GM23248 (cell line): ENCODE measurements around the gene NME9. TPM values are rescaled to one million over a fixed set of nuclear protein-coding genes. Genes with fewer than 3 reads are reported as not detected.

ENCODE experiments used
- DNase-seq: peaks from one replicate; pipeline ENCODE4 v3.0.0-alpha.2; 2015
- H2AFZ ChIP-seq: fragments of 200-600 bp; sonication (generic); 2 replicates; pipeline ENCODE4 v1.6.1; 2016; ENCODE audit warnings: antibody characterized with exemption
- H3F3A ChIP-seq: fragments of 200-600 bp; sonication (generic); 2 replicates; pipeline ENCODE4 v1.6.1; 2016; ENCODE audit warnings: mild to moderate bottlenecking, antibody characterized with exemption, mixed run types; ENCODE audit not compliant: insufficient read depth
- H3K27ac ChIP-seq: fragments of 200-600 bp; sonication (generic); 2 replicates; pipeline ENCODE4 v1.5.1; 2016; ENCODE audit warnings: mild to moderate bottlenecking
- H3K27me3 ChIP-seq: fragments of 200-600 bp; sonication (generic); replicated peaks from 2 replicates; pipeline ENCODE4 v1.6.1; 2016; ENCODE audit warnings: mild to moderate bottlenecking; ENCODE audit not compliant: insufficient read depth
- H3K36me3 ChIP-seq: fragments of 200-600 bp; sonication (generic); 2 replicates; pipeline ENCODE4 v1.6.1; 2016; ENCODE audit warnings: low read depth, mild to moderate bottlenecking
- H3K4me1 ChIP-seq: fragments of 200-600 bp; sonication (generic); 2 replicates; pipeline ENCODE4 v1.6.1; 2016; ENCODE audit warnings: mild to moderate bottlenecking; ENCODE audit not compliant: insufficient read depth
- H3K4me2 ChIP-seq: fragments of 200-600 bp; sonication (generic); one replicate; pipeline ENCODE4 v1.6.1; 2016; ENCODE audit warnings: mild to moderate bottlenecking; ENCODE audit not compliant: unreplicated experiment
- H3K4me3 ChIP-seq: fragments of 200-600 bp; sonication (generic); 2 replicates; pipeline ENCODE4 v1.5.1; 2016; ENCODE audit warnings: mild to moderate bottlenecking
- H3K79me2 ChIP-seq: fragments of 200-600 bp; sonication (generic); 2 replicates; pipeline ENCODE4 v1.6.1; 2016; ENCODE audit warnings: mild to moderate bottlenecking; ENCODE audit not compliant: insufficient read depth
- H3K9ac ChIP-seq: fragments of 200-600 bp; sonication (generic); 2 replicates; pipeline ENCODE4 v1.6.1; 2016; ENCODE audit warnings: mild to moderate bottlenecking
- H3K9me2 ChIP-seq: fragments of 200-600 bp; sonication (generic); 2 replicates; pipeline ENCODE4 v1.6.1; 2016; ENCODE audit warnings: mixed run types, mild to moderate bottlenecking, moderate library complexity; ENCODE audit not compliant: insufficient read depth
- H3K9me3 ChIP-seq: fragments of 200-600 bp; sonication (generic); one replicate; pipeline ENCODE4 v1.6.1; 2017; ENCODE audit warnings: low read depth
- H4K20me1 ChIP-seq: fragments of 200-600 bp; sonication (generic); 2 replicates; pipeline ENCODE4 v1.6.0; 2016; ENCODE audit not compliant: insufficient read depth
- EZH2 ChIP-seq: fragments of 200-600 bp; sonication (generic); IDR thresholded peaks from 2 replicates; pipeline ENCODE4 v1.6.1; 2018; ENCODE audit warnings: antibody characterized with exemption, mild to moderate bottlenecking; ENCODE audit not compliant: insufficient read depth, poor library complexity, severe bottlenecking
- EZH2phosphoT487 ChIP-seq: fragments of 200-600 bp; sonication (generic); IDR thresholded peaks from 2 replicates; pipeline ENCODE4 v1.6.1; 2018; ENCODE audit warnings: antibody characterized with exemption, moderate library complexity, mild to moderate bottlenecking, low read depth; ENCODE audit not compliant: insufficient read depth
- WGBS, 2 experiments: methylation state at CpG; one replicate each; pipeline ENCODE4 v1.1.6; 2015 to 2017; ENCODE audit warnings: low lambda C conversion rate in 2 of 2, low coverage in 1 of 2; ENCODE audit errors: missing lambda C conversion rate in 2 of 2; 5-methylcytosine and 5-hydroxymethylcytosine counted together
- in situ Hi-C: fragments of 300-500 bp; cut with MboI; formaldehyde crosslinking; loops from 2 replicates; pipeline ENCODE4 v1.15.0; 2020
- polyA plus RNA-seq: library from polyadenylated mRNA; unstranded; fragments of >200 nt; fragmentation: Nextera tagmentation; extraction: Ambion mirVana; gene quantifications from 2 replicates; pipeline ENCODE4 v1.2.1, GENCODE V29; 2016
- total RNA-seq: library from RNA; depleted of rRNA; stranded (reverse); fragments of >200 nt; shearing (Covaris generic); gene quantifications from 2 replicates; pipeline ENCODE4 v1.2.3, GENCODE V29; 2014

NME9 gene
- total and polyA plus RNA-seq, 2 experiments from 2014 or later = 0.14 TPM; not detected in 1

DNA sequence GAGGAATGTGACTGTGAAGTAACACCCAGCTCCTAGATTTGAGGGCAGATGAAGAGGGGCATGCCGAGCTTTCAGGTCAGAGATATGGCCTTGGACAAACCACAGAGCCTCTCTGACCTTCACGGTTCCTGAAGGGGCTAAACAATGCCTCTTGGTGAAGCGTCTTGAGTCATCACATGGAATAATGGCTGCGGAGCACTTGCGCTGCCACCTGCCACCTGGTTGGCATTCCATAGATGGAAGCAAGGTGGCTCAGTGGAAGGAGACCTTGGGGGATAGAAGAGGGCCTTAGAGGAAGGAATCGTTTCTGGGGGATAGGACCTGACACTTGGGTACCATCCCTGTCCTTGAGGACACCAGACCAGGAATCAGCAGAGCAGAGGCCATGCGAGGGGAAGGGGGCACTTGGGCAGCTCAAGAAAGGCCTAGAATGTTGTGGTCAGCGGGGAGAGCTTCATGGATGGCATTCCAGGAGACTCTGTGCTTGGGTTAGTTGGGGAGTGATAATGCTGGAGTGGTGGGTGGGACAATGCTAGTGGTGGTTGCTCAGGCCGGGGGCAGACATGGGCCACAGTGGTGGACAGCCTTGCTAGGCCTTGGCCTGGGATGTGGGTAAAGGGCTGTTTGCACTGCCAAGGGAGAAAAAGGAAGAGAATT, 31.3 kb upstream of the NME9 start:
- H3K36me3 ChIP-seq = peaks cover 5% of the 10 kb centered on the region; the same call in 1 of the 2 replicates
- DNase-seq = no peak
- H3K27me3 ChIP-seq = no peaks in the 10 kb centered on the region
- H3K9ac ChIP-seq = no peak overlapping the region
- no peak overlapping the region for H3K4me3 ChIP-seq
- in situ Hi-C loops = no loop called here
- no peak overlapping the region for H2AFZ ChIP-seq
- TF ChIP-seq EZH2phosphoT487 = no peak
- no peak for TF ChIP-seq EZH2
- H3K9me2 ChIP-seq = no peaks in the 10 kb centered on the region
- H3K4me1 ChIP-seq = no peaks in the 10 kb centered on the region
- no peaks in the 10 kb centered on the region for H3K9me3 ChIP-seq
- H3K4me2 ChIP-seq = no peak overlapping the region
- H3F3A ChIP-seq = no peaks in the 10 kb centered on the region
- no peak overlapping the region for H3K27ac ChIP-seq
- 88 to 93% methylated on average over 9 of the region's 9 CpGs for WGBS, 2 experiments
- H3K79me2 ChIP-seq = peaks cover 80% of the 10 kb centered on the region
- no peaks in the 10 kb centered on the region for H4K20me1 ChIP-seq

- no peak overlapping the region for H3K4me2 ChIP-seq
- in situ Hi-C loops = no loop called here
- 93 to 94% methylated on average over 15 of the region's 15 CpGs for WGBS, 2 experiments
- H3K9me2 ChIP-seq = no peaks in the 10 kb centered on the region
- H3K9ac ChIP-seq = no peak overlapping the region
- H3K4me1 ChIP-seq = no peaks in the 10 kb centered on the region
- H4K20me1 ChIP-seq = no peaks in the 10 kb centered on the region
- H3K79me2 ChIP-seq = peaks cover 80% of the 10 kb centered on the region
- no peaks in the 10 kb centered on the region for H3F3A ChIP-seq
- H3K36me3 ChIP-seq = peaks cover 10% of the 10 kb centered on the region; the same call in 1 of the 2 replicates
- TF ChIP-seq EZH2phosphoT487 = no peak
- no peak for TF ChIP-seq EZH2
- DNase-seq = no peak
- H3K27ac ChIP-seq = no peak overlapping the region
- no peak overlapping the region for H3K4me3 ChIP-seq
- no peaks in the 10 kb centered on the region for H3K9me3 ChIP-seq
- H3K27me3 ChIP-seq = no peaks in the 10 kb centered on the region
- H2AFZ ChIP-seq = no peak overlapping the region
Observed at GRCh38 chr3:138359919-138360868, 30.5 kb upstream of the NME9 start.

GRCh38 chr3:138359148-138359918, 29.7 kb upstream of the NME9 start:
- no peaks in the 10 kb centered on the region for H3K27me3 ChIP-seq
- DNase-seq = no peak
- H3K9me3 ChIP-seq = no peaks in the 10 kb centered on the region
- 72 to 74% methylated on average over 7 of the region's 7 CpGs for WGBS, 2 experiments
- H3K9me2 ChIP-seq = no peaks in the 10 kb centered on the region
- H3F3A ChIP-seq = no peaks in the 10 kb centered on the region
- H4K20me1 ChIP-seq = no peaks in the 10 kb centered on the region
- H3K9ac ChIP-seq = no peak overlapping the region
- no peak overlapping the region for H2AFZ ChIP-seq
- no peak for TF ChIP-seq EZH2
- no peak for TF ChIP-seq EZH2phosphoT487
- H3K27ac ChIP-seq = no peak overlapping the region
- in situ Hi-C loops = no loop called here
- no peak overlapping the region for H3K4me3 ChIP-seq
- peaks cover 11% of the 10 kb centered on the region; the same call in 1 of the 2 replicates for H3K36me3 ChIP-seq
- H3K4me2 ChIP-seq = no peak overlapping the region
- no peaks in the 10 kb centered on the region for H3K4me1 ChIP-seq
- peaks cover 80% of the 10 kb centered on the region for H3K79me2 ChIP-seq

- DNase-seq = no peak
- 84 to 89% methylated on average over 7 of the region's 7 CpGs for WGBS, 2 experiments
- no peak overlapping the region for H3K4me3 ChIP-seq
- H3K4me1 ChIP-seq = 0 out of 2 replicates have a peak, but pooled peaks cover 6% of the 10 kb centered on the region
- H3K79me2 ChIP-seq = peaks cover 90% of the 10 kb centered on the region
- H3K9me3 ChIP-seq = no peaks in the 10 kb centered on the region
- H3F3A ChIP-seq = no peaks in the 10 kb centered on the region
- H3K27ac ChIP-seq = no peak overlapping the region
- peaks cover 11% of the 10 kb centered on the region; the same call in 1 of the 2 replicates for H3K36me3 ChIP-seq
- H2AFZ ChIP-seq = no peak overlapping the region
- no peaks in the 10 kb centered on the region for H3K27me3 ChIP-seq
- no peak overlapping the region for H3K4me2 ChIP-seq
- no peaks in the 10 kb centered on the region for H3K9me2 ChIP-seq
- in situ Hi-C loops = no loop called here
- H3K9ac ChIP-seq = no peak overlapping the region
- H4K20me1 ChIP-seq = no peaks in the 10 kb centered on the region
- no peak for TF ChIP-seq EZH2
- no peak for TF ChIP-seq EZH2phosphoT487
Observed at GRCh38 chr3:138356730-138357405, 27.2 kb upstream of the NME9 start.
